Ureter (tissue), 1 donor: Measurements from ENCODE around the gene RCAN2. TPM values are rescaled to one million over a fixed set of nuclear protein-coding genes. Genes with fewer than 3 reads are reported as not detected.
"Not testable (repeated sequence)": the region's sequence is repeated elsewhere in the genome, so short reads cannot be mapped to it uniquely, and the experiment has no call there.

Experiments used
- DNase-seq: peaks from one replicate; pipeline ENCODE4 v3.0.0-alpha.2; 2020; ENCODE audit warnings: low spot score
- total RNA-seq: library from RNA; stranded (reverse); gene quantifications from one replicate; pipeline ENCODE4 v1.2.4, GENCODE V29; 2023
- donor health status: DM: yes; HTN: yes; CAD: no.

The RCAN2 gene
- total RNA-seq, 1 donor from 2014 or later, result 19.8 TPM

GRCh38 chr6:46440141-46440540, 51.1 kb downstream of the RCAN2 start:
- no peak for DNase-seq

GRCh38 chr6:46438245-46438644, 53.0 kb downstream of the RCAN2 start:
- DNase-seq, result no peak

GRCh38 chr6:46437671-46438221, 53.5 kb downstream of the RCAN2 start:
- DNase-seq, result no peak

- DNase-seq, result no peak
These were observed 68.6 kb downstream of the RCAN2 start for GRCh38 chr6:46422619-46423018.

GRCh38 chr6:46421939-46422338, 69.3 kb downstream of the RCAN2 start:
- DNase-seq, result no peak

GRCh38 chr6:46420921-46421638, 70.2 kb downstream of the RCAN2 start:
- no peak for DNase-seq

GRCh38 chr6:46419576-46420002, 71.7 kb downstream of the RCAN2 start:
- peak; percentile 62 for DNase-seq

GRCh38 chr6:46414398-46414797, 76.9 kb downstream of the RCAN2 start:
- DNase-seq, result no peak

GRCh38 chr6:46412662-46413061, 78.6 kb downstream of the RCAN2 start:
- no peak for DNase-seq

GRCh38 chr6:46411456-46412197, 79.6 kb downstream of the RCAN2 start:
- no peak for DNase-seq

- DNase-seq, result peak; percentile 51
These were observed 80.8 kb downstream of the RCAN2 start for GRCh38 chr6:46410334-46410953.

GRCh38 chr6:46407776-46408530, 83.3 kb downstream of the RCAN2 start:
- no peak for DNase-seq

GRCh38 chr6:46407246-46407645, 84.0 kb downstream of the RCAN2 start:
- DNase-seq, result no peak

- not testable (repeated sequence) for DNase-seq
These were observed 85.5 kb downstream of the RCAN2 start for GRCh38 chr6:46405620-46406180.

- DNase-seq, result no peak
These were observed 90.4 kb downstream of the RCAN2 start for GRCh38 chr6:46400898-46401297.

- DNase-seq, result no peak
These were observed 95.7 kb downstream of the RCAN2 start for GRCh38 chr6:46395530-46395929.

GRCh38 chr6:46393940-46394337, 97.3 kb downstream of the RCAN2 start:
- DNase-seq, result no peak

GRCh38 chr6:46393161-46393939, 97.9 kb downstream of the RCAN2 start:
- no peak for DNase-seq

GRCh38 chr6:46392294-46392693, 99.0 kb downstream of the RCAN2 start:
- no peak for DNase-seq

- no peak for DNase-seq
These were observed 100.9 kb downstream of the RCAN2 start for GRCh38 chr6:46390153-46390876.
